GM21390 (cell line): ENCODE measurements around the gene CXCL14.
"Not testable (repeated sequence)": the region's sequence is repeated elsewhere in the genome, so short reads cannot be mapped to it uniquely, and the experiment has no call there.

Source experiments
- ATAC-seq: cut with Tn5 transposase; IDR thresholded peaks from one replicate; pipeline ENCODE4 v1.9.1; 2021; ENCODE audit not compliant: unreplicated experiment

The CXCL14 gene

DNA sequence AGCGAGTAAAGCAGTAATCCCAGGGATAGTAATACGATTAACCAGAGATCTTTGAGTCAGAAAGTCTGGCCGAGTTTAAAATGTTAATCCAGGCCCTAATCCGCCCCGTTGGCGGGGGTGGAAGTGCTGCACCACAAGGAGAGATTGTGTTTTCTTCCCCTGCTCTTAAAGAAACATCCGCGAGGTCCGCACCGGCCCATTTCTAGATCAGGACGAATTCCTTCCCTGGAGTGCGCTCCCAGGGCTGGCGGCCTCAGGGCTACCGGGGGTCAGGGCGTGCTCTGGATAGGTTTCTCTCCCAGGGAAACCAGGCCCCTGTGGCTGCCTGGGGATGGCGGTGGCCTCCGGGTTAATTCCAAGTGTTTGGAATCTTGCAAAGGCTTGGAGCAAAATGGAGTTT is 33.7 kb downstream of the CXCL14 start:
- ATAC-seq, result no peak

DNA sequence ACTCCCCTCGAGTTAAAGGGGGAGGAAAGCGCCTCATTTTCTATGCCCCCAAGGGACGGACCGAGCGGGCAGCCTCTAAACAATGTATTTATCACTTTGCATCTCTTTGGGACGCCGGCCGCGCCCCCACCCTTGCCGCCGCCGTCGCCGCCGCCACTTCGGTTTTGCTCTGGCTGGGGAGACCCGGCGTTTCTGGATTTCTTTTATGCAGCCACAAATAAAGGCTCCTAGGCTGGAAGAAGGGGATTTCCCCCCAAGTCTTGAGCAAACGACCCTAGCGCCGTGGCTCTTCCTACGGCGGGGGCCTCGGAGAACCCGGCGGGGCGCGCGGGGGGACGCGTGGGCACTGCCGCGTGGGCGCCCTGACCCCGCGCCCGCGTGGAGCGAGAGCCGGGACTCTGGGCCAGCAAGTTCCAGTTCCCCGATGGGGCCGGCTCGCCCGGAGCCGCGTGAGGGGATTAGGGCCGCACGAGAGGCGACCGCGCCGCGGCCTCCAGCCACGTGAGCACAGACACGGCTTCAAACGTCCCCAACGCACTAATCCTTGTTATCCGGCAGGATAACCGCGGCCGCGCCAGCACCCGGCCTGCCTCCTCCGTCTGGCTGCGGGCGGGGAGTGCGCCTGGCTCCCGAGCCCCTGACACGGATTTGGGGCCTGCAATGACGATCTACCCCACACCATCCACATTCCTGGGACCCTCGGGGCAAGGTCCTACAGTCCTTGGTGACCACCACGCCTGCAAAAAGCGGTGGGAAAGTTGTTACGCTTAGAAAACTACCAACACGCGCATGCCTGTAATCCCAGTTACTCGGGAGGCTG is 35.1 kb downstream of the CXCL14 start:
- no peak for ATAC-seq

DNA sequence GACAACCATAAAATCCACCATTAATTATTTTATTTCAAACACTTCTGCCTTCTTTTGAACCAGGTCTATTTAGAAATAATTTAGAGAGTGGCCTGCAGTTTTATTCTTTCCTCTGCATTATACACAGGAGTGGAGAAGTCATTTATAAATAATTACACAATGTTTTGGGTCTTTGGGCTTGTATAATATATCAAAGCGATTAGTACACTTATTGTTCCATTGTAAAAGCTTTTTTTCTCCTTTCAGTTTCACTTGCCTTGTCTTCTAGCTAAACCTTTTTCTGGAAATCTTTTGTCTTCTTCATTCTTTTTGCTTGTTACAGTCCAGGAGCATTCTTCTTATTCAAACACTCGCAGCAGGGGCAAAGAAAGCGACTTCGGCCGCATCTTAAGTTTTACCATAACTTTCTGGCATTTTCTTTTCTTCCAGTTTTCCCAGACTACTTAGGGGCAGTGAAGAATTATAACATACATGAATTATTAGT is 35.7 kb downstream of the CXCL14 start:
- ATAC-seq, result no peak

DNA sequence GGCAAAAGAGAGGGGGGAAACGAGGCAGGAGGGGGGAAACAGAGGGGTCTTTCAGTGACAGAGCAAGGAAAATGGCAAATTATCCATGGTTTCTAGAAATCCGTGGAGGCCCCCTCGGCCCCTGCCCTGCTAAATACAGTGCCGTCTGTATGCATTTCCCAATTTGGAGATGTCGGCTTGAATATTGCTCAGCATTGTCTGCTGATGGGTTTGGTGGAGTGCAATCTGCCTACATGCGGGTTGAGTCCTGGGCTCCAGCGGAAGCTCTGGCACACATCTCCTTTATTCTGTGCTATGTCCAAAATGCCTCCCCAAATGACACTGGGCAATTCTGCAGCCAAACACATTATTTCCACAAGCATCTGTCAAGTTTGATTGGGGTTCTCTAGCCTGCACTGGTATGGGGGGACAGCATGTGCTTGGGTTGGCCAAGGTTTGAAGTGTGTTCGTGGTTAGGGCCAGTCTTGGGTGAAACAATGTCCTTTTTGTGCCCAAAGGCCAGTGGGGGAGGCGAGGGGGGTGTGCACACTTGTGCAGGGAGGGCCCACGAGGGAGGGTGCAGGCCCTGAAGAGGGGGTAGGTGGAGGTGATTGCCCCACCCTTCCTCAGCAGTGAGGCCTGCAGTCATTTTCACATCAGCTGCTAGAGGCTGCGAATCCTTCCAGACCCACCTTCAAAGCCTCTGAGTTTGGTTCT is 36.8 kb downstream of the CXCL14 start:
- no peak for ATAC-seq

DNA sequence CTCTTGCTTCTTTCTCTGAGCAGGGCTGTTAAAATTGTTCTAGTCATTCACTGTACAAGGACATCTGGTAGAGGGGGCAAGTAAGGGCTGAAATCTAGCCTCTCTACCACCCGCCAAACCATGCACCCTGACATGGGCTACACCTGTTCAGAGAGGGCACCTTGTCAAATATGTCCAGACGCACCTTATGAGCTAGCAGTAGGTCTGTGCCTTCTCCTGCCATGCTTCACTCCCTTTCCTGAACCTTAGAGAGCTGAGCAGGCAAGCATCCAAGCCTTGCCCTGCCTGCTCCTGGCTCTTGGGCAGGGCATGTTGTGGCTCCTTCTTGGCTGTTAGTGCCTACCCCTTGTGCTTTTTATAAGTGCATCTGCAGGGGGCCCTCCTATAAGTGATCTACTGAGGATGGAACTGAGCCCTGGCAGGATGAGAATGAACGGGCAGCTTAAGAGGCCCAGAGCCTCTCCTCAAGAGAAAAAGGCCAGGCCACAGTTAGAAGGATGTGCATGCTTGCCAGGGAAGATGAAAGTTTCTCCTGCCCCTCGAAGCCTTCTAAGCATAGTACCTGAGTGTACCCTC is 39.3 kb downstream of the CXCL14 start:
- ATAC-seq, result no peak

DNA sequence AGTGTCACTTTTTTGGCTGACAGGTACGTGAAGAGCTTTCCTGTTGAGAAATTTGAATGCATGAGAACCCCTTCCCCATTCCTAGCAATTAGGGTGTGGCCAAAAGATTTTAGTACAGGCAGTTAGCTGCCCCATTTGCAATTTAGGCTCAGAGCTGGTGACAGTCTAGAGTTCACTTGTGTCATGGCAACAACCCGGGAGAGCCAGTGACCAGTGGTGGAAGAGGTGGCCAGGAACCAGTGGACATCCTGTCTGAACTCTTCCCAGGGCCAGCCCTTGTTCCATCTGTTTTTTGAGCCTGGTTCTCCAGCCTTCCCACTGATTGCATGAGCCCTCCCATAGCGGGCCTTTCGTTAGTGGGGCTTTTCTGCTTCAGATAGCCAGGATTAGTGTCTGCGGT is 40.5 kb downstream of the CXCL14 start:
- ATAC-seq, result no peak

DNA sequence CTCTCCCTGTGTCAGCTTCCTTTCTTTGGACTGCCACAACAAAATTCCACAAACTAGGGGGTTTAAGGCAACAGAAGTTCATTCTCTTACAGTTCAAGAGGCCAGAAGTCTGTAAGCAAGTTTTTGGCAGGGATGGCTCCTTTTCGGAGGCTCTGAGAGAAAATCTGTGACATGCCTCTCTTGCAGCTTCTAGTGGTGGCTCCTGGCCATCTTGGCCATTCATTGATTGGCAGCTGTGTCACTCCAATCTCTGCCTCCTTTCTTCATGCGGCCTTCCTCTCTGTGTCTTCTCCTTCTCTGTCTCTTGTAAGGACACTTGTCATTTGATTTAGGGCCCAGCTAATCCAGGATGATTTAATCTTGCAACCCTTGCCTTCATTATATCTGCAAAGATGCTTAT is 41.0 kb downstream of the CXCL14 start:
- ATAC-seq, result no peak

DNA sequence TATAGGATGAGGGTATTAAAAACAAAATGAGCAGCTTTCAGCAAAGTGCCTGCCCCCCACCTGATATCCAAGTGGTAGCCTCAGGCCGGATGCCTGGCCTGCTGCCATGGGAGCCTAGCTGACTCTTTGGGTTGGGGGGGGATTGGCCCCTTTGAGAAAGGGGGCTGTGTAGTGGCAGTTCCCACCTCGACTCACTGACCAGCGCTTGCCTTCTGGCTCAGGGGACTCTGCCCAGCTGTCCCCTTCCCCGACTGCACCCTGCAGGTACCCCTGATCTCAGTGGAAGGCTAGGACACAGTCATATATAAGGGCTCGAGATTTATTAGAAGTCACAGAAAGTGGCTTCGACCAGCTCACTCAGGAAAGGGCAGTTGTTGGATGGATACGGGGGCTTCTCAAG is 41.5 kb downstream of the CXCL14 start:
- no peak for ATAC-seq

DNA sequence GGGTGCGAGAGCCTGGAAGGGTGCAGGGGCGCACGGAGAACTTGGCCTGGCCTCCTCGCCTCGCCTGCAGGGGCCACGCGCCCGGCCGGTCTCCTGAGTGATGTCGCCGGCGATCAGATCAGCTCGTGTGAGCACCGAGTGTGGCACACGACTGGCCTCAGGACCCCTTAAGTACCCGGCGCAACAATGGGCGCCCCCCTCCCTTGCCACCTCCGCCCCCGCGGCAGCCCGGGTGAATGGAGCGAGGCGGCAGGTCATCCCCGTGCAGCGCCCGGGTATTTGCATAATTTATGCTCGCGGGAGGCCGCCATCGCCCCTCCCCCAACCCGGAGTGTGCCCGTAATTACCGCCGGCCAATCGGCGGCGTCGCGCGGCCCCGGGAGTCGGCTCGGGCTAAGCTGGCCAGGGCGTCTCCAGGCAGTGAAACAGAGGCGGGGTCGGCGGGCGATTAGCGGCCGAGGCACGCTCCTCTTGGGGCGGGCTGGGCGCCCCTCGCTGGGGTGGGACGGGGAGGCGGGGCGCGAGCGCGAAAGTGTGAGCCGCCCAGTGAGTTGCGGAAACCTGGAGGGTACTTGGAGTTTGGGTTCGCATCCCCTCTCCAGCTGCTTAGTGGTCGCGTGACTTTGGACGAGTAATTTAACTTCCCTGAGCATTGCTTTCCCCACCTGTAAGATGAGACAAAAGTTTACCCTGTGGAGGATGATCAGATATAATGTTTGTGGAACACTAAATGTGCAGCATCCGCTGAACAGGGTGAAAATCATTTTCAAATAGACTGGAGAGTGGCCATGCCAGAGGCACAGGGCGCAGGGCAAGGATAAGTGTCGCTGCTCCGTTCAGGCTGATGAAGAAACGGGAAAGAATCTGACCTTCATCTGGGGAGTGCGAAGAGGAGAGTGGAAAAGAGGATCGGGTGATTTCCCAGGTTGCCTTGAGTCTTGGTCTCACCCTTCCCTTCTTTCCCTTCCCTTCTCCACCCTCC is 42.7 kb downstream of the CXCL14 start, which contains the start of gene NEUROG1:
Gene NEUROG1 (minus strand): TSS at position 145 of the 982 bp plus-strand sequence. CDS start 274 bp downstream, outside the sequence.
- ATAC-seq, result no peak

DNA sequence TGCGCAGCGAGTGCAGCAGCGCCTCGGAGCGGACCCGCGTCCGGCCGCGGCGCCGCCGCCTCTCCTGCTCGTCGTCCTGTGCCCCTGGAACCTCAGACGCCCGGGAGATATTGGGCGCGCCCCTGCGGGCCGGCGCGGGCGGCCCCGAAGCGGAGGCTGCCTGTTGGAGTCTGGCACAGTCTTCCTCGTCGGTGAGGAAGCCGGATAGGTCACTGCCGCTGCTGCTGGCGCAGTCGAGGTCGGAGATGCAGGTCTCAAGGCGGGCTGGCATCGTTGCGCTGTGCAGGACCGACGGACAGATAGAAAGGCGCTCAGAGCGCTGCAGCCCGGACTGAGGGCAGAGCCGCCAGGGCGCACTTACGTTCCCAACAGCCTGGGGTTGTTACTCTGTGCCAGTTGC is 43.4 kb downstream of the CXCL14 start:
- no peak for ATAC-seq

DNA sequence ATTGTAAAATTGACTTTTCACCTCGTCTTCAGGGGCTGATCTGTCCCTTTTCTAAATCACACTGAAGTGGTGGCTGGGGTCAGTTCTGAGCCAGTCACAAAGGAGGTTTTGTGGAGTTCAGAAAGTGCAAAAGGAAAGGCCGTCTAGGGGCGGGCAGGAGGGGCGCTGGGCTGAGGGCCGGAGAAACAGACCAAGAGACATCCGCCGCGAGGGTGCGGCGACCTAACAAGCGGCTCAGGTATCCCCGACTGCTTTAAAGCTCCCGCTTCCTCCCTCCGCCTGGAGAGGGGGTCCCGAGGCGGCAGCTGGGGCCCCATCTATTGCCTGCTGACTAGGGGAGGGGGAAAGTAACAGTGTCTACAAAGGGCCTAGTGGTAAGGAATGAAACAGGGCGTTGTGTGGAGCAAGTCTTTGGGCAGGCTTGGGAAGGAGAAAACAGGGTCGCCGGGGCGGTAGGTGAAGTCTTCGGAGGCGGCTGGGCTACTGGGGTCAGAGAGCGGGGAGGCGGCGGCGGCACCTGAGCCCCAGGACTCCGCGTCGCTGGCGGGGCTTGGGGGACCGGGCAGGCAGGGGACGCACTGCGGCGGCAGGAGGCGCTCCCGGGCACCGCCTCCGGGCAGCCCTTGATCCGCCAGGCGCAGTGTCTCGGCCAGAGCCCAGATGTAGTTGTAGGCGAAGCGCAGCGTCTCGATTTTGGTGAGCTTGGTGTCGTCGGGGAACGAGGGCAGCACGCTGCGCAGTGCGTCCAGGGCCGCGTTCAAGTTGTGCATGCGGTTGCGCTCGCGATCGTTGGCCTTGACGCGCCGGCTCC is 44.0 kb downstream of the CXCL14 start:
- no peak for ATAC-seq

DNA sequence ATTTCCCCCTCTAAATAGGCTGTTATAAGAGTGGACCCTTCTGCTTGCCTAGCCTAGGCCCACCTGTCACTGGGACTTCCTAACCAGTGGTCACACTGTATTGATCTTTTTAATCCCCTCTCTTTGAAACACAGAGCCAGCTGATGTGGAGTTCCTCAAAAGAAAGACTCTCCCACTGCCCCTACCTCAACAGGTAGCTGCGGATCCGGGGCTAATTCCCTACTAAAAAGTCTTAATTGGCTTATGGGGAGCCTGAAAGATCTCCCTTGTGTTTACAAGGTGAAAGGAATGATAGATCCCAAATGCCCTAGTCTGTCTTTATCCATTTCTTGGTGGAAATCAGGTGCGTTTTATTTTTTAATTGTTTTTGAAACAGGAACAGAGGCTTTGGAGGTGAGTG is 45.0 kb downstream of the CXCL14 start:
- no peak for ATAC-seq

DNA sequence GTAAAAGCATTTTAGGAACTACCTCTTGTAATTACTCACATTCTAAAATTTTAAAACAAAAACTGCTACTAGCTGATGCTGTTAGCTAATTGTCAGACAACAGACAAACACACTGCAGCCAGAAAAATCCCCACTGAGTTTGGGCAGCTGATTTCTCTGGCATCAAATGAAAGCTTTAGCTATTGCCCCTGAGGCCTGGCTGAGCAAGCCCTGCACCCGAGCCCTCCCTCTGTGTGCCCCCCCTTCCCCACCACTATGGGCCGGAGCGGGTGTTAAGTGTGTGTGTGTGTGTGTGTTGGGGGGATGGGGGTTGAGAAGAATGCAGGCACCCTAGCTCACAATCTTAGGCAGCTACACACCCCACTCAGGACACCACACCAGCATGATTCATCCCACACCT is 45.5 kb downstream of the CXCL14 start:
- no peak for ATAC-seq

DNA sequence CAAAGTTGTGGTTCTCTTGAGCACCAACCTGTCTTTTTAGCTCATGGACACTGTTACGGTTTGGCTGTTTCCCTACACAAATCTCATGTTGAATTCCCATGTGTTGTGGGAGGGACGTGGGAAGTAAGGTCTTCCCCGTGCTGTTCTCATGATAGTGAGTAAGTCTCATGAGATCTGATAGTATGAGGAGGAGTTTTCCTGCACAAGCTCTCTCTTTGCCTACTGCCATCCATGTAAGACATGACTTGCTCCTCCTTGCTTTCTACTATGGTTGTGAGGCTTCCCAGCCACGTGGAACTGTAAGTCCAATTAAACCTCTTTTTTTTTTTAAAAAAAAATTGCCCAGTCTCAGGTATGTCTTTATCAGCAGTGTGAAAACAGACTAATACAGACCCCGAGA is 49.2 kb downstream of the CXCL14 start:
- not testable (repeated sequence) for ATAC-seq

DNA sequence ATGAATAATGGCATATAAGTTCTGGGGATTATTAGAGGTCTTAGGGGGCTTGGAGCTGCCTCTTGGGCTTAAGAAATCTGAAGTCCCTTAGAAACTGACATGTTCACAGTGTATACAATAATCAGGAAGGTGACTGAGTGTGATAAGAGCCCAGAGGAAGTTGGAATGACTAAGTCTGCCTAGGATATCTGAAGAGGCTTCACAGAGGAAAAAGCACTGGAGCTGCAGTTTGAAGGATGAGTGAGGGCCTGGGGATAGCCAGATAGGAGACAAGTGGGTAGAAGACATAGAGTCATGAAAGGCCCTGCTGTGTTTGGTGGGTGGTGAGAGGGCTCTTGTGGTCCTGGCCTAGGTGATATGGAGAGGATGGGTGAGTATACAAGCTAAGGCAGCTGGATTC is 51.9 kb downstream of the CXCL14 start:
- ATAC-seq, result no peak

DNA sequence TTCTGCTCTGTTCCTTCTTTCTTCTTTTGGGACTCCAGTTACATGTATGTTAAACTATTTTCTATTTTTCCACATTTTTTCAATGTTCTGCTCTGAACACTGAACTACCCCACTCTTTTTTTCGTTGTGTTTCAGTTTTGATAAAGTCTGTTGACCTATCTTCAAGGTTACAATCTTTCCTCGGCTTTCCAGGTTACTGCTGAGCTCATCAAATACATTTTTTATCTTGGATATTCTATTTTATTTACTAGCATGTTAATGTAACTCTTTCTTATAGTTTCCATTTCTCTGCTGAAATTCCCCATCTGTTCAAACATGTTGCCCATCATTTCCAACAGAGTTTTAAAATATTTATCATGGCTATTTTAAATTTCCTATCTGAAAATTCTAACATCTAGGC is 56.8 kb downstream of the CXCL14 start:
- no peak for ATAC-seq
